NCI-H1436 treated with DMSO at 0.1 percent for 48 hours (cell line): ENCODE results near the gene MRPS26.
"Not testable (repeated sequence)": the region's sequence is repeated elsewhere in the genome, so short reads cannot be mapped to it uniquely, and the experiment has no call there.

Source experiments
- DNase-seq: peaks from one replicate; lab custom pipeline; 2025; lab: John Stamatoyannopoulos, UW

Gene MRPS26

DNA sequence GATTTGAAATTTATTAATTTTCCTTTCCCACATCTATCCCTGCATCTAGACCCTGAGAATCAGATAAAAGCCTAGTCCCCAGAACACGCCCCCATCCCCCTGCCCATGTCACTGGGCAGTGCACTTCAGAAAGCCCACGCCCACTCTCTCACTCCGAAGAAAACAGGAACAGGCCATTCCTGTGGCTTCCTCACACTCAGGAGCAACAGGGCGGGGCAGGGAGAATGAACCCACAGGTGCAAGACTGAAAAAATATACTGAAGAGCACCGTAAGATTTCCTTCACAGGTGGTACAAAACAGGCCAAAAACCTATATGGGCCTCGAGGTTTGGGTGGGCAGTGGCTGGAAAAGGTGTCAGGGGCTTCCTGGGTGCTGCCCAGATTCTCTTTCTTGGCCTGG, 29.0 kb downstream of the MRPS26 start:
- DNase-seq = no peak

DNA sequence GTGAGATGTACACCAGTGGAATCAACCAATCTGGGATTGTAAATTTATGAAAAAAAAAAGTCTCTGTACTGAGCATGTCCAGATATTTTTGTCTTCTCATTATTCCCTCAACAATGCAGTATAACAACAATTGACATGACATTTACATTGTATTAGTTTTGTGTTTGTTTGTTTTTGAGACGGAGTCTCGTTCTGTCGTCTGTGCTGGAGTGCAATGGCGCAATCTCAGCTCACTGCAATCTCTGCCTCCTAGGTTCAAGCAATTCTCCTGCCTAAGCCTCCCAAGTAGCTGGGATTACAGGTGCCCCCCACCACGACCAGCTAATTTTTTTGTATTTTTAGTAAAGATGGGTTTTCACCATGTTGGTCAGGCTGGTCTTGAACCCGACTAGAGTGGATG, 29.5 kb downstream of the MRPS26 start:
- not testable (repeated sequence) for DNase-seq

DNA sequence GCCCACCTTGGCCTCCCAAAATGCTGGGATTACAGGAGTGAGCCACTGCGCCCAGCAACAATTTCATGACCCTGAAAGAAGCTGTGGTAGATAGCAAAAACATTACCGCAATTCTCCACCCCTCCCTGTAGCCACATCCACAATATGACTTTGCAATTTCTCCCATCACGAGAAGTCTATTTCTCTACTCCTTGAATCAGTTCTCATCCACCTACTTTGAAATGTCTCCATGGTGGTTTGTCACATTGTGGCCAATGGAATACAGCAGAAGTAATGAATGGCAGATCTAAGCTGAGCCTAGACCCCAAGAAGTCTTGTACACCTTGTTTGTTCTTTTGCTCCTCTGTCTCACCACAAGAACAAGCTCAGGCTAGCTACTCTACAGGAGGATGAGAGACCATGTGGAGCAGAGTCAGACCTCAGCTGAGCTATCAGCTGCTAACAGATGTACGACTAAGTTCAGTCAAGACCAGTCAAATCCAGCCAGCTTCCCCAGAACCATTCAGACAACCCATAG, 31.8 kb downstream of the MRPS26 start:
- DNase-seq = no peak

DNA sequence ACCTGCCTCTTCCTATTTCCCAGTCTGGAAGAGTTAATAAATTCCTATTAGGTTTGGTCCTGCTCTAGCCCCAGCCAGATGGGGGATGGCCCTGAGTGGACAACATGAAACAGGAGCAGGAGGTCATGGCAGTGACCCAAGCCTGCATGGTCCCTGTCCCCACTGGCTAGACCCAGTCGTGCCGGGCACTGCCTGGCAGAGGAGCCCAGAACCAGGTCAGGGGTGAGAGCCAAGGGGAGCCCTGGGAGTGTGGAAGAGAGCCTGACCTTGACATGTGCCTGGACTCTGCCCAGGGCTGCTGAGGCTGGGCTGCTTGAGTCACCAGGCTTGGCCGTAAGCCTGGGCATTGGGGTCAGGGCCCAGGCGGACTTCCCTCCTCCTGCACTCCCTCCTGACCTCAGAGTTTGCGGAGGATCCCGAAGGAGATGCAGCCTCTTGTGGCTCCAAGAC, 35.1 kb downstream of the MRPS26 start:
- DNase-seq = no peak

DNA sequence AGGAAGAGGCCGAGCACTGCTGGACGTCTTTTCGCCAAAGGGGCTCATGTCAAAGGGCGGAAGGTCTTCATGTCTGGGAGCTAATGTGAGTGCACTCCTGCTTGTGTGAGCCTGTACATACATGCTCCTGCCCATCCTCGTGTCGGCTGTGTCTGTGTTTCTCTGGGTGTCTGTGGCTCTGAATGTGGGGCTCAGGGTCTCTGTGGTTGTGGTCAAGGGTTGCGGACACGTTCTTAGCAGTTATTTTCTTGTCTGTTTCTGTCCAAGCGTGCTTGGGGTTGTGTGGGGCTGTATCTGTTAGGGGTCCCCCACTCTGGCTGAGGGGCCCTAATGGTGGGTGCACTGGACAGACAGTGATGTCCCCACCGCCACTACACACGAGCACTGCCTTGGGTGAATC, 35.8 kb downstream of the MRPS26 start:
- no peak for DNase-seq

DNA sequence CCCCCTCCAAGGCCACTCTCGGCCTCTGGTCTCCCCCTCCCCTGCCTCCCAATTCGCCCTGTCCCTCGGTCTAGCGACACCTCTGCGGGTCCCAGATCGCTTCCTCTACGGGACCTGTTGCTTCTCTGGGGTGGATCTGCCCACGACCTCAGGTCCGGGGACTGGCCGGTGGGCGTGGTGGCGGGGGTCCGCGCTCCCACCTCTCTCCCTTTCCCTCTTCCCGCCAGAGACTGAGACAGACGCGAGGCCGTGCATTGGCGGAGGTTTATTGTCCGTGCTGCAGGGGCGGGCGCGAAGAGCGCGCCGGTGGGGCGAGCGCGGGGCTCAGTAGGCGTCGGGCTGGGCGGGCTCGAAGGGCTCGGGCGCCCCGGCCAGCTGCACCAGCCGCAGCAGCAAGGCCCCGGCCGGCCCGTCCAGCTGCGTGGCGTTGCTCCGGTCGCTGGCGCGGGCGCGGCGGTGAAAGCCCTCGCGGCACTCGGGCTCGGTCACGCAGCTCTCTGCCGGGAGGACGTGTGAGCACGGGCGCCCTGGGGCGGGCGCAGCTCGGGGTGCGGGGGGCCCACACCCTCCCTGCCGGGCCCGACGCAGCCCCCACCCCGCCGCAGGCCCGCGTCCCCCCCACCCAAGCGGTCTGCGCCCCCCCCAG, 36.6 kb downstream of the MRPS26 start:
- DNase-seq = no peak

DNA sequence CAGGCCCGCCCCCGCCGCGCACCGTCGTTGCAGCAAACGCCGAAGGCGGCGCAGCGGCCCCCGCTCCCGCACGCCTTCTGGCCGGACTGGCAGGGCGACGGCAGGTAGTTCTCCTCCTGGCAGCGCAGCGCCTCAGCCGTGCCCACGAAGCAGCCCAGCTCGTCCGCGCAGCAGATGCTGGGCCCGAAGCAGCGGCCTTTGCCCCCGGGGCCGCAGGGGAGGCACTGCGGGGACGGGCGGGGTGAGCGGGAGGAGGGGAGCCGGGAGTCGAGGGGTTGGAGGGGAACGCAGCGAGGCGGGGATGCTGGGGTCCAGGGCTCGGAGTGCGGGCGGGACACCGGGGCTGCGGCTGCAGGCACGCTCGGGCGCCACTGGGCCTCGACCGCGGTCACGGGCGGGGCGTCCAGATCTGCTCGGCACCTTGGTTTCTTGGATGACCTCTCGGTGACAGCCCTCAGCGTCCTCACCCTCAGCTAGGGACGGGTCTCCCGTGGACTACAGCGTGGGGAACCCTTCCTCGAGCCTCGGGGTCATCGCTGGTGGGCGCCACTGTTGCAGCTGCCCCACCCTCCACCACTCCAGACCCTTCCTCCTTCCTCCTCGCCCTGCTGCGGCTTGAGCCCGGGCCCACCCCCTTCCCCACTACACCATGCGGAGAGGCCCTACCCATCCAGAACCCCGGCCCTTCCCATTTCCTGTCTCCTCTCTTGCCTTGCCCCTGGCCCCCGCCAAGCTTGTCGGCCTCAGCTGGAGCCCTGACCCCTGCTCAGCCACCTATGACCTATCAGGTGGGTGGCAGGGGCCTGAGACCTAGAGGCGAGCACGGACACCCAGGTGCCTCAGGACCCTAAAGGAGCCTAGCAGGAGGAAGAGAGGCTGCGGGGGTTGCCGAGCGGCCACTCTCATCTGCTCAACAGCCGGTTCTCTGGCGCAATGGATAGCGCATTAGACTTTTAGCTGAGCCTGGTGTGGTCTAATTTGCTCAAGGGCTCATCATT, 37.4 kb downstream of the MRPS26 start:
- no peak for DNase-seq

DNA sequence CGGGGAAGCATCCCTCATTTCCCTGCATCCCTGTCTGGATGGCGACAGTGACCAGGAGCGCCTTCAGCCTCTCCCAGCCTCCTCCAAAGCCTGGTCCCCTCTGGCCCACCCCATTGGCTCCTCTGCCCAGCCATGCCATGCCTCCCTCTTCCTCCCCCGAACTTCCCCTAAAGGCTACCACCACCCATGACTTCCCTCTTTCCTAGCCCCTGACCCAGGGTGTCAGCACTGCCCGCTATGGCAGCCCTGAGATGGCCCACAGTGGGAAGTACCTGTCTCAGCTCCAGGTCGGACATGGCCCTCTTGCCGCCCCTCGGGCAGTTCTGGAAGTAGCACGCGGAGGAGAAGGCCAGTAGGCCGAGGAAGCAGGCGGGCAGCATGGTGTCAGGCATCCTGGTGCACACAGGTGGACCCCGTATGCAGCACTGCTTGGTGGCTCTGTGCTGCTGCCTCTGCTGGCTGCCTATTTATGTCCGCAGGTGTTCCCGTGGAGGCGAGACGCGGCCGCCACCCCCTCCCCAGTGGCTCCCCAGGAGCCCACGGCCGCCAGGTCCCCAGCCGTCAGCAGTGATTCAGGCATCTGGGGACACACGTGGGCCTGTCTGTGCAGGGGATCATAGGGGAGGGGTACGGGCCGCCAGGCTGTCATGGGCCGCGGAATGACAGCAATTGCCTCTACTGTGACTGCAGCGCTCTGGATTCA, 38.6 kb downstream of the MRPS26 start, which contains the start of gene AVP:
Gene AVP (minus strand): TSS at position 442 of the 703 bp plus-strand sequence. CDS start 50 bp downstream, at position 392.
- no peak for DNase-seq

DNA sequence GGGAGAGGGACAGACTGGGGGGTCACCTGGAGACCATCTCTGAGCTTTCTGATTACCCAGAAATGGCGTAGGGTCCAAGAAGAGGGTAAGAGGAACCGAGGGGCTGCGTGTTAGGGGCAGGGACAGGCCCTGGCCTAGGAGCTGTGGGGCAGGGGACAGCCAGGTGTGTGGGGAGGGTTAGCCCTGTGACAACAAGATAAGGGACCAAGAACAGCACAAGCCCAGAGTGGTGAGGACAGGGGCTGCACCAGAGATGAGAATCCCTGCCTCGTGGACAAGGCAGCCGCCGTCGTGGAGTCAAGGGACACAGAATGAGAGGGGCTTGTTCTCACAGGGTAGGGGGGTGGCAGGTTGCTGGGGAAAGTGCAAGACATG, 39.1 kb downstream of the MRPS26 start:
- DNase-seq = no peak

DNA sequence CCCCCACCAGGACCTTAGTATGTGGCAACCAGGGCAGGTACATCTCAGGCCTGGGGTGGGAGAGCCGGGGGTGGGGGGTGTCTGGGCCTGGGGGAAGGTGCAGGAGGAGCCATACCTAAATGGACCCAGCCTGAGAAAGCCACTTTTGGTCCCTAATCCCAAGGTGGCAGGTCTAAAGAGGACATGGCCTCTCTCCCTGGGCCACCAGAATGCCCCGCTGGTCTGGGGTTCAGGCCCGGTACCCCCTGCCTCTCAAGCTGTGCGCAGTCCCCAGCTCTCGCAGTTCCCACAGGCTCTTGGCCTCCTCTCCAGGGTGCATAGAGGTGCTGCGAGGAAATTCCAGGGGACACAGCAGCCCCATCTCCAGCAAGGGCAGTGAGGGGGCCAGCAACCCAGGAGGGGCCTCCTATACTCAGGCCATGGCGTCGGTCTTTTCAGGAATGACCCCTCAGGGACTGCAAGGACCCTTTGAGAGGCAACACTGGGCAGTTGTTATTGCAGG, 39.8 kb downstream of the MRPS26 start:
- no peak for DNase-seq

DNA sequence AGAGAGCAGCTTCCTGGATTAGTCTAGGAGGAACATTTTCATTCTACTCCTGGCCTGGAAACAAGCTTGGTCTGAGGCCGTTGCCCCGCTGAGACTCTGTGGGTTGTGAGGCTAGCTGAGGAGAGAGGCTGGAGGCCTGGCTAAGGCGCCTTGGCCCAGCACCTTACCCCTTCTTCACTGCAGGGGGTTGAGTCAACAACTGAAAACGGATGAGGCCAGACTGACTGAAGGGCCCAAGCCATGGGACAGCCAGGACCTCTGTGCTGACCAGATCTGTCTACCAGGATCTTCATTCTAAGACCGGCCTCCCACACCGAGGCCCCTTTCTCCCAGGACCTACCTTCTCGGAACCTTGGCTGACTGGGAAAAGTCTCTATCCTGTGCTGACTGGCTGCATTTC, 42.2 kb downstream of the MRPS26 start:
- DNase-seq = no peak

DNA sequence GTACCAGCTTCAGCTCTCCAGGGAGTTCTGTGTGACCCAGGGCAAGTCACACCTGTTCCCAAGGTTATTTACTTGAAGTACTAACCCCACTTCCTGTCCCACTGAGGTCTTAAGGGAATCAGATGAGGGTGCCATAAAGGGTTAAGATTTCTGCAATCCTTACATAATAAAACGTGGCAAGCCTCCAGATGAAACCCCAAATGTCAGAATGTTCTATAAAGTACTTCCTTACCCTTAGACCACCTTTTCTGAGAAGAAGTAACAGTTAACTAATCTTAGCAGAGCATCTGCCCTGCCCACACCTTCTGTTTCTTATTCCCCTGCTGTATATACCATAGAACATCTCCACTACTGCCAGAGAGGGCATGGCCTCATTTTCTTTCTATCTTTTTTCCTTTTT, 44.7 kb downstream of the MRPS26 start:
- no peak for DNase-seq

DNA sequence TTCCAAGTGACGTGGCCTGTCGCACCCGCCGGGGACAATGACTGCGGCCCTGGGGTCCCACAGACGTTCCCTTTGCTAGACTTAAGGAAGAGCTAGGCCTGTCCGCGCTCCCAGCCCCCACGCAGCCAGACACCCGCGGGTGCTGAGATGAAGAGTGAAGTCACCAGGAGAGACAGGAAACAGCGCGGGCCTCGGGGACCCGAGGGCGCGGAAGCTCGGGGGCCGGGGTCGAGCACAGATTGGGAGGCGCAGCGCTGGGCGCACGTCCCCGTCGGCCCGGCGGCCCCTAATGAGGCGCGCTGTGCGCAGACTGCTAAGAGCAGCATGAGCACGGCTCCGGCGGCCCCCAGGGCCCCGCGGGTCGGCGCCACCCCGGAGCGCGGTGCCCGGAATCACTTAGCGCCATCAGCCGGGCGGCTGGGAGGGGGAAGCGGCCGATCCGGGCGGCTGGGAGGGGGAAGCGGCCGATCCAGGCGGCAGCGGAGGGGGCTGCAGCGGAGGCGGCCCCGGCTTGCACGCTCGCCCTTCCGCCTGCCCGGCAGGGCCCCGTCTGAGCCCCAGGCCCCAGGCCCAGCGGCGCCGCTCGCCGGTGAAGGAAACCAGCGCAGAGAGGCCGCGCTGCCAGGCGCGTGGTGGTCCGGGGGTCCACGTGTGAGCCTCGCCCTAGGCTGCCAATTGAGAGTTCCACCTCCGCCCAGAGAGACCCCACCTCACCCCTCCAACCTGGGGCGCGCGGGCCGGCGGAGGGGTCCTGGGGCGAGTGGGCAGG, 46.9 kb downstream of the MRPS26 start:
- DNase-seq = no peak

DNA sequence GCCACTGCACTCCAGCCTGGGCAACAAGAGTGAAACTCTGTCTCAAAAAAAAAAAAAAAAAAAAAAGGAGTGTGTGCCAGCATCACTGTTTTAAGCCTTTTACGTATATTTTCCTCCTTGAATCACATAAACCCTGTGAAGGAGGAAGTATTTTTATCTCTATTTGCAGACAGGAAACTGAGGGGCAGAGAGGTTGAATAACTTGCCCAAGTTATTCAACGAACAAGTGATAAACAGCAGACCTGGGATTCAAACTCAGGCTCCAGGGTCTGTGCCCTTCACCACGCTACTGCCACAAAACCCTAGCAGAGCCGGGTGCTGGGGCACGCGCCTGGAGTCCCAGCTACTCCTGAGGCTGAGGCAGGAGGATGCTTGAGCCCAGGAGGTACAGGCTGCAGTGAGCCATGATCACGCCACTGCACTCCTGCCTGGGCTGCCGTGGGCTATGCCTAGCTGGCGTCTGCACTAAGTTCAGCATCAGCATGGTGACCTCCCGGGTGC, 48.1 kb downstream of the MRPS26 start:
- DNase-seq = no peak

DNA sequence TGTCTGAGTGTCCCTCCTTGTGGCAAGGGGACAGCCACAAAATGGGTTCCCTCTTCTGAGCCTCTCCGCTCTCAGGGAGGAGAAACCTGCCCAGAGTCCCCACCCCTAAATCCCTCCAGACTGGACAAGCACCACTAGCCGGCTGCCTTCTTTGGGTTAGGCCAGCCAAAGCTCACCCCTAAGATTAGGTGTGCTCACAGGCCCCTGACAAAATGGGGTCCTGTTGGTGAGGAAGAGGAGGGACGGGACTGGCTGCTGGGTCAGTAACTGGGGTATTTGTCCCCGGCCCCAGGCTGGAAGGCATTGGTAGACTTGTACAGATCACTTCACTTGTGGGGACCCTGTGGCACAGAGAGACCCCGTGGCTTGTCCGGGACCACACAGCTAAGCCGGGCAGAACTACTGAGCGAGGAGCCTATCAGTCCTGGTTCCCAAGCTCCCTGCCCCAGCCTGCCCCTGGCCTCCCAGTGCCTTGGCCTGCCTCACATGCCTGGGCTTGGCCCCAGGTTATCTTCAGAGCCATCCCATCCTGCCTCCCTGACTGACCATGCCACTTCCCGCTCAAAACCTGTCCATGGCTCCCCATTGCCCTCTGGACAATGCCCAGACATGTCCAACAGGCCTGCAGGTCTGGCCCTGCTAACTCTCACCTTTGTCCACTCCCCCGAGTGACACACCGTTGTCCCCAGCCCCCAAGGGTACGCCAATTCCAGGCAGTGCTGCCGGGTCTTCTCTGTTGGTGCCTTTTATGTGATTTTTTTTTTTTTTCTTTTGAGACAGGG, 49.2 kb downstream of the MRPS26 start:
- no peak for DNase-seq
